ENCODE results near the gene CENPB.
A peak's percentile ranks its signal among the peaks of the same experiment; 100 is the strongest.

The CENPB gene

DNA sequence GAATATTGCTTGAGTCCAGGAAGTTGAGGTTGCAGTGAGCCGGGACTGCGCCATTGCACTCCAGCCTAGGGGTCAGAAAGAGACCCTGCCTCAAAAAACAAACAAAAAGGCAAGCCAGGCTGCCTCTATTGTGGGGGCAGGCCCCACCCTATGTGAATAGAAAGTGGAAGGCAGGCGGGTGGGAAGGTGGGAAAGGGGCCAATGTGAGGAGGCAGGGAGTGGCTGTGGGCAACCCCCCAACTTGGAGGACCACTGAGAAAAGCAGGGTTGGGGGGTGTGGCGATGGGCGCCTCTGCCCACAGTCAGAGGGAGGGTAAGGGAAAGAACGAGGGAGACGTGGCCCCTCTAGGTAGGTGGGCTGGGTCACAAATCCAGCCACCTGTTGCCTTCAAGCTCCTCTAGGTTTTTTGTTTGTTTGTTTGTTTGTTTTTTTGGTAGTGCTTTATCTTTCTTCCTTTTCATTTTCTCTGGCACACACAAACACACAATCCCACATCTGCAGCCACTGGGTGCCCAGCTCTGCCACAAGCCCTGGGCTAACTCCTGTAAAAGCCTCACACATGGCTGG lies 28.5 kb upstream of the CENPB start:
- no peak overlapping the region for H3K27ac ChIP-seq

DNA sequence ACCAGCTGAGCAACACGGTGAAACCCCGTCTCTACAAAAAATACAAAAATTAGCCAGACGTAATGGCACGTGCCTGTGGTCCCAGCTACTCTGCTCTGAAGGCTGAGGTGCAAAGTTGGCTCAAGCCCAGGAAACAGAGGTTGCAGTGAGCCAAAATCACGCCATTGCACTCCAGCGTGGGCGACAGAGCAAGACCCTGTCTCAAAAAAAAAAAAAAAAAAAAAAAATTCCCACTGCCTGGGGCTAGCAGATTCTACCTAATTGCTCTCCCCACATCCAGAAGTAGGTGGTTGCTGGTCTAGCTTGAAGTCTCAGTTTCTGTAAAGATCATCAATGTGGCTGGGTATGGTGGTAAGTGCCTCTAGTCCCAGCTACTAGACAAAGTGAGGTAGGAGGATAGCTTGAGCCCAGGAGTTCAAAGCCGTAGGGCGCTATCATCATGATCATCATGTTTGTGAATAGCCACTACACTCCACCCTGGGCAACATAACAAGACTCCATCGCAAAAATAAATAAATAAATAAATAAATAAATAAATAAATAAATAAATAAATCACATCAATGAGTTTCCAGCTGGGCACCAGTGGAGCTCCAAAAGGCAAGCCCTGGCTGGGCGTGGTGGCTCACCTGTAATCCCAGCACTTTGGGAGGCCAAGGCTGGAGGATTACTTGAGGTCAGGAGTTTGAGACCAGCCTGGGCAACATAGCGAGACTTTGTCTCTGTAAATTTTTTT lies 27.5 kb upstream of the CENPB start:
- H3K27ac ChIP-seq, result no peak overlapping the region
- no peaks in the 10 kb centered on the region for H3K36me3 ChIP-seq (ENCODE audit: control insufficient read depth, insufficient read depth, low read length)
- H3K4me2 ChIP-seq (ENCODE audit: low read length), result no peak overlapping the region
- H3K4me1 ChIP-seq, result peaks cover 25% of the 10 kb centered on the region
- no peak overlapping the region for H3K9ac ChIP-seq
- H3K79me2 ChIP-seq, result no peaks in the 10 kb centered on the region
- no peaks in the 10 kb centered on the region for H3K27me3 ChIP-seq (ENCODE audit: control insufficient read depth, insufficient read depth, low read length)
- no peak overlapping the region for H2AFZ ChIP-seq
- H3K4me3 ChIP-seq (ENCODE audit: low read depth, low read length), result no peak overlapping the region
- H3K9me3 ChIP-seq (ENCODE audit: control insufficient read depth, low read length), result no peaks in the 10 kb centered on the region
- TF ChIP-seq CTCF (IDR thresholded peaks at IDR 0.05), result no peak

More for the DNA sequence above, 28.5 kb upstream of the CENPB start:
- no peaks in the 10 kb centered on the region for H3K36me3 ChIP-seq (ENCODE audit: control insufficient read depth, insufficient read depth, low read length)
- no peak overlapping the region for H2AFZ ChIP-seq
- TF ChIP-seq CTCF (IDR thresholded peaks at IDR 0.05), result no peak
- no peaks in the 10 kb centered on the region for H3K79me2 ChIP-seq
- no peak overlapping the region for H3K9ac ChIP-seq
- no peak overlapping the region for H3K4me2 ChIP-seq (ENCODE audit: low read length)
- no peaks in the 10 kb centered on the region for H3K27me3 ChIP-seq (ENCODE audit: control insufficient read depth, insufficient read depth, low read length)
- H3K4me3 ChIP-seq (ENCODE audit: low read depth, low read length), result no peak overlapping the region
- H3K4me1 ChIP-seq, result peaks cover 30% of the 10 kb centered on the region
- no peaks in the 10 kb centered on the region for H3K9me3 ChIP-seq (ENCODE audit: control insufficient read depth, low read length)

GRCh38 chr20:3812975-3813847 lies 26.7 kb upstream of the CENPB start:
- Histone ChIP-seq H3K36me3 (ENCODE audit: control insufficient read depth, insufficient read depth, low read length) (no peaks in the 10 kb centered on the region), H3K79me2 (no peaks in the 10 kb centered on the region), H2AFZ (peak overlapping the region; percentile 24), H3K4me2 (ENCODE audit: low read length) (no peak overlapping the region), H3K27me3 (ENCODE audit: control insufficient read depth, insufficient read depth, low read length) (no peaks in the 10 kb centered on the region), H3K9me3 (ENCODE audit: control insufficient read depth, low read length) (no peaks in the 10 kb centered on the region), H3K4me3 (ENCODE audit: low read depth, low read length) (no peak overlapping the region), H3K27ac (no peak overlapping the region), H3K9ac (no peak overlapping the region), H3K4me1 (peaks cover 20% of the 10 kb centered on the region)
- no peak for TF ChIP-seq CTCF (IDR thresholded peaks at IDR 0.05)

DNA sequence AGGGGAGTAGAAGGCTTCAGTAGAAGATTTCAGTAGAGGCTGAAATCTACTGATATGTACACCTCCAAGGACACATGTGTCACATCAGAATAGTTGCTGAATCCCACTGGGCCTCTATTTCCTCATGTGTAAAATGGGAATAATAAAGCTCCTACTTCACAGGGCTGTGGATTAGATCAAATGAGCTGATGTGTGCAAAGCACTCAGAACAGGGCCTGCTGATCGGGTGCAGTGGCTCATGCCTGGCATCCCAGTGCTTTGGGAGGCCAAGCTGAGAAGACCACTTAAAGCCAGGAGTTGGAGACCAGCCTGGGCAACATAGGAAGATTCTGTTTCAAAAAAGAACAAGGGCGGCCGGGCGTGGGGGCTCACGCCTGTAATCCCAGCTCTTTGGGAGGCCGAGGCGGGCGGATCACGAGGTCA lies 25.7 kb upstream of the CENPB start:
- Histone ChIP-seq H2AFZ (peak overlapping the region; percentile 90), H3K36me3 (ENCODE audit: control insufficient read depth, insufficient read depth, low read length) (no peaks in the 10 kb centered on the region), H3K79me2 (no peaks in the 10 kb centered on the region), H3K4me2 (ENCODE audit: low read length) (peak overlapping the region; percentile 46), H3K4me1 (peaks cover 27% of the 10 kb centered on the region), H3K9ac (no peak overlapping the region), H3K9me3 (ENCODE audit: control insufficient read depth, low read length) (no peaks in the 10 kb centered on the region), H3K27me3 (ENCODE audit: control insufficient read depth, insufficient read depth, low read length) (no peaks in the 10 kb centered on the region), H3K4me3 (ENCODE audit: low read depth, low read length) (peak overlapping the region; percentile 23), H3K27ac (peak overlapping the region; percentile 100)
- TF ChIP-seq CTCF (IDR thresholded peaks at IDR 0.05), result no peak
